Neural progenitor cell (in vitro differentiated cells): ENCODE measurements around the gene PACRG.

Experiments used
- EZH2 ChIP-seq: fragments of 200-600 bp; sonication (generic); IDR thresholded peaks from 2 replicates; pipeline ENCODE4 v1.6.1; 2017; ENCODE audit warnings: antibody characterized with exemption, mild to moderate bottlenecking, moderate library complexity
- TF ChIP-seq, protein P1 (sequence below): fragments of 200-600 bp; sonication (generic); IDR thresholded peaks from 2 replicates; pipeline ENCODE4 v1.5.1; 2017; ENCODE audit warnings: antibody characterized with exemption, mild to moderate bottlenecking

DNA sequence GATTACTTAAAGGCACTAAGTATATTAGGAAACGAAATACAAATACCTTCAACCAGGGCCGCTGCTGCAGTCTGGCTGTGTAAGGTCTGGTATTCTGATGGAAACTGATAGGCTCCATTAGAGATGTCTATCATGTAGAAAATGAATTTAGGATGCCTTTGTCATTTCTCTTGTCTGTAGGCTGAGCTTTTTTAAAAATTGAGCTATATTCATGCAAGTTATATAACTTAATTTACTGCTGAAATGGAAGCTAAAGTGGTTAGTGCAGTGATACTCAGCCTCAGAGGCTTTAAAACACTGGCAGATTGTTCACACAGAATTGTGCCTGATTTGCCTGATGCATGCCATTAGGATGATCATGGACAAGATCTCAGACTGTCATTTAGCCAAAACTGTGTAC, 400.6 kb downstream of the PACRG start:
- TF ChIP-seq, protein P1, sequence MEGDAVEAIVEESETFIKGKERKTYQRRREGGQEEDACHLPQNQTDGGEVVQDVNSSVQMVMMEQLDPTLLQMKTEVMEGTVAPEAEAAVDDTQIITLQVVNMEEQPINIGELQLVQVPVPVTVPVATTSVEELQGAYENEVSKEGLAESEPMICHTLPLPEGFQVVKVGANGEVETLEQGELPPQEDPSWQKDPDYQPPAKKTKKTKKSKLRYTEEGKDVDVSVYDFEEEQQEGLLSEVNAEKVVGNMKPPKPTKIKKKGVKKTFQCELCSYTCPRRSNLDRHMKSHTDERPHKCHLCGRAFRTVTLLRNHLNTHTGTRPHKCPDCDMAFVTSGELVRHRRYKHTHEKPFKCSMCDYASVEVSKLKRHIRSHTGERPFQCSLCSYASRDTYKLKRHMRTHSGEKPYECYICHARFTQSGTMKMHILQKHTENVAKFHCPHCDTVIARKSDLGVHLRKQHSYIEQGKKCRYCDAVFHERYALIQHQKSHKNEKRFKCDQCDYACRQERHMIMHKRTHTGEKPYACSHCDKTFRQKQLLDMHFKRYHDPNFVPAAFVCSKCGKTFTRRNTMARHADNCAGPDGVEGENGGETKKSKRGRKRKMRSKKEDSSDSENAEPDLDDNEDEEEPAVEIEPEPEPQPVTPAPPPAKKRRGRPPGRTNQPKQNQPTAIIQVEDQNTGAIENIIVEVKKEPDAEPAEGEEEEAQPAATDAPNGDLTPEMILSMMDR: no peak
- TF ChIP-seq EZH2: no peak
